Suppressor macrophage treated with lipopolysaccharide for 1 hour (primary cell): ENCODE data around the gene ARL4C.

ENCODE experiments used
- DNase-seq, 3 donors: peaks; one replicate each; pipeline ENCODE4 v3.0.0-alpha.2; 2020 to 2022

ARL4C gene

GRCh38 chr2:234497594-234498235 lies 834 bp upstream of the ARL4C start:
- DNase-seq = no peak

GRCh38 chr2:234496055-234496834 lies 636 bp downstream of the ARL4C start:
- peak; percentile 54 to 66 (median 62) for DNase-seq

- DNase-seq = peak in 1 of 3 donors; percentile 22
Observed at GRCh38 chr2:234495251-234496054, 1.4 kb downstream of the ARL4C start.

- peak; percentile 21 to 47 (median 38) for DNase-seq
Observed at GRCh38 chr2:234494361-234495250, 2.3 kb downstream of the ARL4C start.

GRCh38 chr2:234493796-234494195 lies 3.1 kb downstream of the ARL4C start:
- DNase-seq = no peak

- peak; percentile 53 to 60 (median 55) for DNase-seq
Observed at GRCh38 chr2:234492717-234493485, 4.0 kb downstream of the ARL4C start.

- DNase-seq = no peak
Observed at GRCh38 chr2:234491897-234492296, 5.0 kb downstream of the ARL4C start.

- DNase-seq = peak in 1 of 3 donors; percentile 51
Observed at GRCh38 chr2:234491281-234491680, 5.6 kb downstream of the ARL4C start.

- DNase-seq = peak; percentile 26 to 40 (median 28)
Observed at GRCh38 chr2:234490271-234491091, 6.4 kb downstream of the ARL4C start.

GRCh38 chr2:234488913-234489451 lies 7.9 kb downstream of the ARL4C start:
- DNase-seq = no peak

- no peak for DNase-seq
Observed at GRCh38 chr2:234488486-234488885, 8.4 kb downstream of the ARL4C start.

- DNase-seq = peak; percentile 25 to 57 (median 39)
Observed at GRCh38 chr2:234487356-234487755, 9.5 kb downstream of the ARL4C start.

- DNase-seq = peak; percentile 62 to 72 (median 63)
Observed at GRCh38 chr2:234483568-234484251, 13.2 kb downstream of the ARL4C start.

- no peak for DNase-seq
Observed at GRCh38 chr2:234481301-234481700, 15.6 kb downstream of the ARL4C start.

- DNase-seq = no peak
Observed at GRCh38 chr2:234480337-234480736, 16.5 kb downstream of the ARL4C start.

- no peak for DNase-seq
Observed at GRCh38 chr2:234479465-234479864, 17.4 kb downstream of the ARL4C start.

GRCh38 chr2:234478121-234478858 lies 18.6 kb downstream of the ARL4C start:
- DNase-seq = peak in 2 of 3 donors; percentile 28

- no peak for DNase-seq
Observed at GRCh38 chr2:234476766-234477165, 20.1 kb downstream of the ARL4C start.

- DNase-seq = no peak
Observed at GRCh38 chr2:234474654-234475053, 22.2 kb downstream of the ARL4C start.
